HEK293 (cell line): ENCODE measurements around the gene NFKBIE.

ENCODE experiments used
- EGR2 ChIP-seq: fragments of 450-650 bp; formaldehyde crosslinking; IDR thresholded peaks from 2 replicates; pipeline ENCODE4 v1.5.1; 2016; ENCODE audit warnings: low read depth, missing biosample characterization, missing genetic modification characterization
- FEZF1 ChIP-seq: fragments of 450-650 bp; formaldehyde crosslinking; IDR thresholded peaks from 2 replicates; pipeline ENCODE4 v1.5.1; 2016; ENCODE audit warnings: missing biosample characterization, missing genetic modification characterization
- GLI2 ChIP-seq: fragments of 450-650 bp; formaldehyde crosslinking; IDR thresholded peaks from 2 replicates; pipeline ENCODE4; 2017; ENCODE audit warnings: missing biosample characterization, missing genetic modification characterization, low read depth, borderline replicate concordance
- HOXD13 ChIP-seq: sonication (generic); formaldehyde crosslinking; IDR thresholded peaks from 2 replicates; pipeline ENCODE4 v1.8.0; 2022; ENCODE audit warnings: missing genetic modification reagents, borderline replicate concordance
- REPIN1 ChIP-seq: fragments of 450-650 bp; formaldehyde crosslinking; IDR thresholded peaks from 2 replicates; pipeline ENCODE4 v1.5.1; 2017; ENCODE audit warnings: missing biosample characterization, missing genetic modification characterization, low read depth
- SALL2 ChIP-seq: fragments of 450-650 bp; formaldehyde crosslinking; IDR thresholded peaks from 2 replicates; pipeline ENCODE4 v1.5.0; 2017; ENCODE audit warnings: missing biosample characterization, mild to moderate bottlenecking, missing genetic modification characterization, borderline replicate concordance
- SP7 ChIP-seq: fragments of 450-650 bp; formaldehyde crosslinking; IDR thresholded peaks from 2 replicates; pipeline ENCODE4 v1.5.1; 2016; ENCODE audit warnings: missing biosample characterization, missing genetic modification characterization
- YY1 ChIP-seq: fragments of 450-650 bp; formaldehyde crosslinking; IDR thresholded peaks from 2 replicates; pipeline ENCODE4 v1.5.1; 2018; ENCODE audit warnings: missing biosample characterization, missing genetic modification characterization
- ZBTB21 ChIP-seq: fragments of 450-650 bp; formaldehyde crosslinking; IDR thresholded peaks from 2 replicates; pipeline ENCODE4 v1.5.1; 2017; ENCODE audit warnings: missing biosample characterization, missing genetic modification characterization
- ZNF214 ChIP-seq: fragments of 450-650 bp; formaldehyde crosslinking; IDR thresholded peaks from 2 replicates; pipeline ENCODE4 v1.5.1; 2017; ENCODE audit warnings: missing biosample characterization, mild to moderate bottlenecking, missing genetic modification characterization, borderline replicate concordance
- ZNF274 ChIP-seq, 2 experiments: fragments of 200-500 bp in 1 of 2; fragments of 450-650 bp in 1 of 2; sonication (Bioruptor generic) in 1 of 2; formaldehyde crosslinking in 1 of 2; IDR thresholded peaks; 2 replicates each; pipeline versions ENCODE4 v1.5.1 to v1.6.1; 2014 to 2016; ENCODE audit warnings: borderline replicate concordance in 1 of 2, inconsistent platforms in 1 of 2, low read length in 1 of 2, missing biosample characterization in 1 of 2, missing genetic modification characterization in 1 of 2
- ZNF302 ChIP-seq: fragments of 450-650 bp; formaldehyde crosslinking; IDR thresholded peaks from 2 replicates; pipeline ENCODE4 v1.5.1; 2016; ENCODE audit warnings: missing biosample characterization, missing genetic modification characterization, low read depth
- ZNF341 ChIP-seq: fragments of 450-650 bp; formaldehyde crosslinking; IDR thresholded peaks from 2 replicates; pipeline ENCODE4; 2016; ENCODE audit warnings: low read depth, missing biosample characterization, missing genetic modification characterization
- ZNF544 ChIP-seq: fragments of 450-650 bp; formaldehyde crosslinking; IDR thresholded peaks from 2 replicates; pipeline ENCODE4 v1.5.0; 2017; ENCODE audit warnings: missing biosample characterization, missing genetic modification characterization
- ZNF549 ChIP-seq: fragments of 450-650 bp; IDR thresholded peaks from 2 replicates; pipeline ENCODE4 v1.5.1; 2018; ENCODE audit warnings: missing biosample characterization, missing genetic modification characterization, mild to moderate bottlenecking, inconsistent platforms, moderate library complexity
- ZNF600 ChIP-seq: fragments of 450-650 bp; formaldehyde crosslinking; IDR thresholded peaks from 2 replicates; pipeline ENCODE4 v1.5.1; 2016; ENCODE audit warnings: missing biosample characterization, missing genetic modification characterization
- ZNF629 ChIP-seq: fragments of 450-650 bp; formaldehyde crosslinking; IDR thresholded peaks from 2 replicates; pipeline ENCODE4 v1.5.1; 2017; ENCODE audit warnings: missing biosample characterization, missing genetic modification characterization
- ZNF670 ChIP-seq: fragments of 450-650 bp; formaldehyde crosslinking; IDR thresholded peaks from 2 replicates; pipeline ENCODE4 v1.5.1; 2016; ENCODE audit warnings: missing biosample characterization, missing genetic modification characterization, low read depth
- ZNF677 ChIP-seq: fragments of 450-650 bp; IDR thresholded peaks from 2 replicates; pipeline ENCODE4 v1.5.0; 2018; ENCODE audit warnings: missing biosample characterization, mild to moderate bottlenecking, missing genetic modification characterization, moderate library complexity
- ZNF777 ChIP-seq: fragments of 450-650 bp; formaldehyde crosslinking; IDR thresholded peaks from 2 replicates; pipeline ENCODE4 v1.5.1; 2017; ENCODE audit warnings: missing biosample characterization, missing genetic modification characterization, borderline replicate concordance
- ZNF791 ChIP-seq: fragments of 450-650 bp; formaldehyde crosslinking; IDR thresholded peaks from 2 replicates; pipeline ENCODE4 v1.5.1; 2016; ENCODE audit warnings: missing biosample characterization, missing genetic modification characterization
- ZNF843 ChIP-seq: fragments of 450-650 bp; formaldehyde crosslinking; IDR thresholded peaks from 2 replicates; pipeline ENCODE4 v1.5.1; 2016; ENCODE audit warnings: missing biosample characterization, missing genetic modification characterization
- TF ChIP-seq, protein P1 (sequence below): fragments of 450-650 bp; formaldehyde crosslinking; IDR thresholded peaks from 2 replicates; pipeline ENCODE4 v1.5.1; 2016; ENCODE audit warnings: missing biosample characterization, missing genetic modification characterization, low read depth
- TF ChIP-seq, protein P2 (sequence below): fragments of 450-650 bp; IDR thresholded peaks from 2 replicates; pipeline ENCODE4 v1.5.1; 2018; ENCODE audit warnings: missing biosample characterization, missing genetic modification characterization
- TF ChIP-seq, protein P3 (sequence below): fragments of 450-650 bp; formaldehyde crosslinking; IDR thresholded peaks from 2 replicates; pipeline ENCODE4 v1.5.1; 2016; ENCODE audit warnings: missing biosample characterization, missing genetic modification characterization
- TF ChIP-seq, protein P4 (sequence below): fragments of 450-650 bp; formaldehyde crosslinking; IDR thresholded peaks from 2 replicates; pipeline ENCODE4 v1.5.1; 2016; ENCODE audit warnings: missing biosample characterization, missing genetic modification characterization

The NFKBIE gene

DNA sequence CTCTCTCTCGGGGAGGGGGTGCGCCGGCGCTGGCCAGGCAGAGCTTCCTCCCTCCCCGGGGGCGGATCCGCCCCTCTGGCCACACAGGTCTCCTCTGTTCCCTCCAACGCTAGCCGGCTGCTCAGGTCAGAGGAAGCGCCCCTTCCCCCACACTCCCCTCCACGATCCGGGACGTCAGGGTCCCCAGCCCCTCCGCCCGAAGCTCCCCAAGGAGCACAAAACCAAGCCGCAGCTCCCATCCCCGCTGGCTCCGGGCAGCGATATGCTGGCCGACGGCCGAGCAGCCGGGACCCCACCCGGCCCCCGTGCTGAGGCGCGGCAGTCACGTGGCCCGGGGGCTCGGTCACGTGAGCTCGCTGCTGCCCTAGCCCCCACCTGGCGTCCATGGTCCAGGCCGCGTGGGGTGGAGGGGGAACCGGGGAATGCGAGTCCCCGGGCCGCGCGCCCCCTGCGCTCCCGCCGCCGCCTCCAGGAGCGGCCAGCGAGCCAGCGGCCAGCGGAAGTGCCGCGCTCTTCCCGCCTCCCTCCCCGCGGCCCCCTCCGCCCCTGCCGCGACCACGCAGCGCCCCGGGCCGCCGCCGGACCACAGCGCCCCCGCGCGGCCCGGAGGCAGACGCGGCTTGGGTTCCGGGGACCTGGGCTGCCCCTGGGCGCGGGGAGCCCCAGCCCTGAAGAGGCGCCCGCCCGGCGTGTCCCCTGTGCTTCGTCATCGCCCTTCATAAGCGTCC, 8.2 kb downstream of the NFKBIE start, which contains the start of gene SLC35B2 (continued):
- no peak for TF ChIP-seq SALL2
- TF ChIP-seq GLI2 (tag by site-specific recombination), result no peak
- TF ChIP-seq, protein P1, sequence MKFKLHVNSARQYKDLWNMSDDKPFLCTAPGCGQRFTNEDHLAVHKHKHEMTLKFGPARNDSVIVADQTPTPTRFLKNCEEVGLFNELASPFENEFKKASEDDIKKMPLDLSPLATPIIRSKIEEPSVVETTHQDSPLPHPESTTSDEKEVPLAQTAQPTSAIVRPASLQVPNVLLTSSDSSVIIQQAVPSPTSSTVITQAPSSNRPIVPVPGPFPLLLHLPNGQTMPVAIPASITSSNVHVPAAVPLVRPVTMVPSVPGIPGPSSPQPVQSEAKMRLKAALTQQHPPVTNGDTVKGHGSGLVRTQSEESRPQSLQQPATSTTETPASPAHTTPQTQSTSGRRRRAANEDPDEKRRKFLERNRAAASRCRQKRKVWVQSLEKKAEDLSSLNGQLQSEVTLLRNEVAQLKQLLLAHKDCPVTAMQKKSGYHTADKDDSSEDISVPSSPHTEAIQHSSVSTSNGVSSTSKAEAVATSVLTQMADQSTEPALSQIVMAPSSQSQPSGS (tag by site-specific recombination), result no peak
- peak; percentile 79 for TF ChIP-seq ZNF600 (tag by site-specific recombination)
- TF ChIP-seq SP7 (tag by site-specific recombination), result peak; percentile 88
- no peak for TF ChIP-seq ZNF214 (tag by site-specific recombination)
- TF ChIP-seq ZNF302 (tag by site-specific recombination), result no peak
- no peak for TF ChIP-seq HOXD13 (CRISPR knock-in tag)
- TF ChIP-seq ZNF549 (tag by site-specific recombination), result no peak
- peak; percentile 69 for TF ChIP-seq ZNF341 (tag by site-specific recombination)
- TF ChIP-seq ZNF791, result no peak
- TF ChIP-seq ZBTB21 (tag by site-specific recombination), result peak; percentile 44; the same call in 1 of the 2 replicates
- no peak for TF ChIP-seq ZNF670
- TF ChIP-seq, protein P2, sequence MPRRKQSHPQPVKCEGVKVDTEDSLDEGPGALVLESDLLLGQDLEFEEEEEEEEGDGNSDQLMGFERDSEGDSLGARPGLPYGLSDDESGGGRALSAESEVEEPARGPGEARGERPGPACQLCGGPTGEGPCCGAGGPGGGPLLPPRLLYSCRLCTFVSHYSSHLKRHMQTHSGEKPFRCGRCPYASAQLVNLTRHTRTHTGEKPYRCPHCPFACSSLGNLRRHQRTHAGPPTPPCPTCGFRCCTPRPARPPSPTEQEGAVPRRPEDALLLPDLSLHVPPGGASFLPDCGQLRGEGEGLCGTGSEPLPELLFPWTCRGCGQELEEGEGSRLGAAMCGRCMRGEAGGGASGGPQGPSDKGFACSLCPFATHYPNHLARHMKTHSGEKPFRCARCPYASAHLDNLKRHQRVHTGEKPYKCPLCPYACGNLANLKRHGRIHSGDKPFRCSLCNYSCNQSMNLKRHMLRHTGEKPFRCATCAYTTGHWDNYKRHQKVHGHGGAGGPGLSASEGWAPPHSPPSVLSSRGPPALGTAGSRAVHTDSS (tag by site-specific recombination), result no peak
- no peak for TF ChIP-seq ZNF544 (tag by site-specific recombination)
- TF ChIP-seq, protein P3, sequence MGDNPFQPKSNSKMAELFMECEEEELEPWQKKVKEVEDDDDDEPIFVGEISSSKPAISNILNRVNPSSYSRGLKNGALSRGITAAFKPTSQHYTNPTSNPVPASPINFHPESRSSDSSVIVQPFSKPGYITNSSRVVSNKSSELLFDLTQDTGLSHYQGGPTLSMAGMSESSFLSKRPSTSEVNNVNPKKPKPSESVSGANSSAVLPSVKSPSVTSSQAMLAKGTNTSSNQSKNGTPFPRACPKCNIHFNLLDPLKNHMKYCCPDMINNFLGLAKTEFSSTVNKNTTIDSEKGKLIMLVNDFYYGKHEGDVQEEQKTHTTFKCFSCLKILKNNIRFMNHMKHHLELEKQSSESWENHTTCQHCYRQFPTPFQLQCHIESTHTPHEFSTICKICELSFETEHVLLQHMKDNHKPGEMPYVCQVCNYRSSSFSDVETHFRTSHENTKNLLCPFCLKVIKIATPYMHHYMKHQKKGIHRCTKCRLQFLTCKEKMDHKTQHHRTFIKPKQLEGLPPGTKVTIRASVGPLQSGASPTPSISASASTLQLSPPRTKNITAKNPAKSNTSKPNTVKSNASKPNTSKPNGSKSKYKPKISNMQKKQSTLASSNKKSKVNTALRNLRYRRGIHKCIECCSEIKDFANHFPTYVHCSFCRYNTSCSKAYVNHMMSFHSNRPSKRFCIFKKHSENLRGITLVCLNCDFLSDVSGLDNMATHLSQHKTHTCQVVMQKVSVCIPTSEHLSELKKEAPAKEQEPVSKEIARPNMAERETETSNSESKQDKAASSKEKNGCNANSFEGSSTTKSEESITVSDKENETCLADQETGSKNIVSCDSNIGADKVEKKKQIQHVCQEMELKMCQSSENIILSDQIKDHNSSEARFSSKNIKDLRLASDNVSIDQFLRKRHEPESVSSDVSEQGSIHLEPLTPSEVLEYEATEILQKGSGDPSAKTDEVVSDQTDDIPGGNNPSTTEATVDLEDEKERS, result no peak
- TF ChIP-seq ZNF629, result peak; percentile 70
- no peak for TF ChIP-seq REPIN1
- no peak for TF ChIP-seq FEZF1 (tag by site-specific recombination)
- no peak; the same call in 1 of the 2 replicates for TF ChIP-seq ZNF777
- TF ChIP-seq ZNF274 (IDR thresholded peaks at IDR 0.05; ENCODE audit: low read length), result no peak
- no peak for TF ChIP-seq ZNF274 (tag by site-specific recombination; IDR thresholded peaks at IDR 0.05; ENCODE audit: borderline replicate concordance)
- TF ChIP-seq YY1 (tag by site-specific recombination), result peak; percentile 76
- peak; percentile 50; the same call in 1 of the 2 replicates for TF ChIP-seq ZNF843
- TF ChIP-seq EGR2 (tag by site-specific recombination), result peak; percentile 75
- TF ChIP-seq, protein P4, sequence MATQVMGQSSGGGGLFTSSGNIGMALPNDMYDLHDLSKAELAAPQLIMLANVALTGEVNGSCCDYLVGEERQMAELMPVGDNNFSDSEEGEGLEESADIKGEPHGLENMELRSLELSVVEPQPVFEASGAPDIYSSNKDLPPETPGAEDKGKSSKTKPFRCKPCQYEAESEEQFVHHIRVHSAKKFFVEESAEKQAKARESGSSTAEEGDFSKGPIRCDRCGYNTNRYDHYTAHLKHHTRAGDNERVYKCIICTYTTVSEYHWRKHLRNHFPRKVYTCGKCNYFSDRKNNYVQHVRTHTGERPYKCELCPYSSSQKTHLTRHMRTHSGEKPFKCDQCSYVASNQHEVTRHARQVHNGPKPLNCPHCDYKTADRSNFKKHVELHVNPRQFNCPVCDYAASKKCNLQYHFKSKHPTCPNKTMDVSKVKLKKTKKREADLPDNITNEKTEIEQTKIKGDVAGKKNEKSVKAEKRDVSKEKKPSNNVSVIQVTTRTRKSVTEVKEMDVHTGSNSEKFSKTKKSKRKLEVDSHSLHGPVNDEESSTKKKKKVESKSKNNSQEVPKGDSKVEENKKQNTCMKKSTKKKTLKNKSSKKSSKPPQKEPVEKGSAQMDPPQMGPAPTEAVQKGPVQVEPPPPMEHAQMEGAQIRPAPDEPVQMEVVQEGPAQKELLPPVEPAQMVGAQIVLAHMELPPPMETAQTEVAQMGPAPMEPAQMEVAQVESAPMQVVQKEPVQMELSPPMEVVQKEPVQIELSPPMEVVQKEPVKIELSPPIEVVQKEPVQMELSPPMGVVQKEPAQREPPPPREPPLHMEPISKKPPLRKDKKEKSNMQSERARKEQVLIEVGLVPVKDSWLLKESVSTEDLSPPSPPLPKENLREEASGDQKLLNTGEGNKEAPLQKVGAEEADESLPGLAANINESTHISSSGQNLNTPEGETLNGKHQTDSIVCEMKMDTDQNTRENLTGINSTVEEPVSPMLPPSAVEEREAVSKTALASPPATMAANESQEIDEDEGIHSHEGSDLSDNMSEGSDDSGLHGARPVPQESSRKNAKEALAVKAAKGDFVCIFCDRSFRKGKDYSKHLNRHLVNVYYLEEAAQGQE (tag by site-specific recombination), result no peak
- TF ChIP-seq ZNF677 (tag by site-specific recombination), result peak; percentile 38; the same call in 1 of the 2 replicates
